ENCODE data around the gene PDE4B.

The PDE4B gene

GRCh38 chr1:66372522-66373101, 579.9 kb downstream of the PDE4B start:
- no peak for DNase-seq

DNA sequence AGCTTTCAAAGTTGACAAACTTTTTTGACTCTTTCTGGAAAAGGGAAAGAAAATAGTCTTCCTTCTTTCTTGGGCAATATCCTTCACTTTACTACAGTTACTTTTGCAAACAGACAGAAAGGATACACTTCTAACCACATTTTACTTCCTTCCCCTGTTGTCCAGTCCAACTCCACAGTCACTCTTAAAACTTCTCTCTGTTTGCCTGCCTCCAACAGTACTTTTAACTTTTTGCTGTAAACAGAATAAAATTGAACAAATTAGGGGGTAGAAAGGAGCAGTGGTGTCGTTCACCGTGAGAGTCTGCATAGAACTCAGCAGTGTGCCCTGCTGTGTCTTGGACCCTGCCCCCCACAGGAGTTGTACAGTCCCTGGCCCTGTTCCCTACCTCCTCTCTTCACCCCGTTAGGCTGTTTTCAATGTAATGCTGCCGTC, 580.5 kb downstream of the PDE4B start:
- DNase-seq, result no peak

DNA sequence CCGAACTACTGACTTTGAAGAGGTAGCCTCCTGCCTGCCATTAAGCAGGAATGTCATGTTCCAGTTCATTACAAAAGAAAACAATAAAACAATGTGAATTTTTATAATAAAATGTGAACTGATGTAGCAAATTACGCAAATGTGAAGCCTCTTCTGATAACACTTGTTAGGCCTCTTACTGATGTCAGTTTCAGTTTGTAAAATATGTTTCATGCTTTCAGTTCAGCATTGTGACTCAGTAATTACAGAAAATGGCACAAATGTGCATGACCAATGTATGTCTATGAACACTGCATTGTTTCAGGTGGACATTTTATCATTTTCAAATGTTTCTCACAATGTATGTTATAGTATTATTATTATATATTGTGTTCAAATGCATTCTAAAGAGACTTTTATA, 581.5 kb downstream of the PDE4B start:
- DNase-seq, result no peak

DNA sequence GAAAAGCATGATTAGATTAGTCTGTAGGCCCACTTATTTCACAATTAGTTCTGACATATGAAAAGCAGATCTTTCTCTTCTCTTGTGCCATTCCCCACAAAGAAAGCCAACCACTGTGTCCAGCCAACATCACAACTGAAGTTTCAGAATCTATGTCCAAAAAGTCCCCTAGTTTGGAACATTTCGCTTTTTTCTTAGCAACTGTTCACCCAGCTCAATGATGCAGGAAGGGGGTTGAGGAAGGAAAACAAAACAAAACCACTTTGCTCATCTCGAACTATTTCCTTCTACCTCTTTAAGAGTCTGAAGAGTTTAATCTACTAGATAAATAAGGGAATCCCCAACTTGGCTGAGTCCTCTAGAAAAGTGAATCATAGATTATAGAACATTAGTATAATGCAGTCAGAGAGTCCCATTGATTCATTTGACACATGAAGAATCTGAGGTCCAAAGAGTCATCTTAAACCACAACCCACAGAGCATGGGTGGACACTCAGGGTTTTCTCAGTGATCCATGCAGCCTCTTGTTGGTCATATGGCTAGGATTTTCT, 581.9 kb downstream of the PDE4B start:
- no peak for DNase-seq

DNA sequence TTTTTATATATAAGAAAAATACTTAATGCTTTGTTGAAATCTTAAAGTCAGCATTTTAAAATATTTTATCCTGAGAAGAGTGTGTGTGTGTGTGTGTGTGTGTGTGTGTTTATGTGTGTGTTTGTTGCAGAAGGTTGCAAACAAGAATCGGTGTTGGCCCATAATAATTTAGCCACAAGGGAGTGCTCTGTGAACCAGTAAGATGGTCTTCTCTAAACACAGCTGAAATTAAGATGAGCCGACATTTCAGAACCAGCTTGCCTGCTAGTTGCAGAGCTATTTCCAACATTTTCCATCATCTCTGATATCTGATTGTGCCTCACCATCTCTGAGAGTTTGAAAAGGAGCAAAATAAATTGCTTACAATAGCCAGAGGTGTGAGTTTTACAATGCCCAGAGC, 582.4 kb downstream of the PDE4B start:
- DNase-seq, result no peak

DNA sequence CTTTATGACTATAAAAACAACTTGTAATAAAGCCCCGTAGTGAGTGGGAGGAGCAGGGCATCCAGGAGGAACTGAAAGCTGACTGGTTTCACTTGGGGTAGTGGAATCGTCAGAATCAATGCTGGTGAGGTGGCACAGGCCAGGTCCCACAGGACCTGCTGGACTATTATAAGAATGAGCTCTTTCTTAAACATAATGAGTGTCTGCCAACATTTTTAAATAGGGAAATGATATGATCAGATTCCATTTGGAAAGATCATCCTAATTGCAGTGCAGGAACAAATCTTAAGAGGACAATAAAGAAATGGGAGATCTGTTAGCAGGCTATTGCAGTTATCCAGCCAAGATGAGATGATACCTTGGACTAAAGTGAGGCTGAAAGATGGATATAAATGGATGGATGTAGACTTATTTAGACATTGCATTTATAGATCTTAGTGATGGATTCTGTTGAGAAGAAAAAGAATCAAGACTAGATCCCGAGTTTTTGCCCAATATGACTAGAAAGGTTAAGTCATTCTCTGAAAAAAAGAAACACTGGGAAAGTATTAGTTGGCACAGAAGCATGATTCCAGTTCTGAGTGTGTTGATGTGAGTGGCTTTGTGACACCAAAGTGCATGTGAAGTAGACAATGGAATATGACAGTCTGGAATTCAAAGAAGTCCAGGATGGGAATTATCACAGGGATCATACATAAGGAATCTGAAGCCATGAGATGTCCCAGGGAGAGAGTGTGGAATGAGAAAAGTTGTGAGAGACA, 587.9 kb downstream of the PDE4B start:
- no peak for DNase-seq

- DNase-seq, result no peak
These were observed 589.1 kb downstream of the PDE4B start for GRCh38 chr1:66381621-66382275.

- DNase-seq, result no peak
These were observed 590.5 kb downstream of the PDE4B start for GRCh38 chr1:66383168-66383567.

DNA sequence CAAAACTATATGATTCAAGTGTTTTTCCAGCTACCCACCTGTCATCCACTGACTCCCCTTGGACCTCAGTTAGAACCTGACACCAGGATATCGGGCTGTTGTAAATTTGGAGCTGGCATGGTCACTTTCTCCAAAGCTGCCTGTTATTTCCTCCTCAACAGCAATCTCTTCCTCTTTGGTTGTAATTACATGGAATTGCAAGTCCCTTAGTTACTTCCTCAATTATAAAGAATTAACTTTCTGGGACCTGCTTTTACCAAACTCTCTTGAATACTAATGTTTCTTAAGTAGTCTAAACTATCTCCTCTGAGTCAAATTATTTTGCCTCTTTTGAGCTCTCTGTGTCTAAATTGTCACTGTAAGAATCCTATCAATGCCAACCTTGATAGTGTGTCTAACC, 590.9 kb downstream of the PDE4B start:
- DNase-seq, result no peak

- DNase-seq, result no peak
These were observed 591.7 kb downstream of the PDE4B start for GRCh38 chr1:66384258-66384921.

- no peak for DNase-seq
These were observed 594.0 kb downstream of the PDE4B start for GRCh38 chr1:66386712-66387111.

DNA sequence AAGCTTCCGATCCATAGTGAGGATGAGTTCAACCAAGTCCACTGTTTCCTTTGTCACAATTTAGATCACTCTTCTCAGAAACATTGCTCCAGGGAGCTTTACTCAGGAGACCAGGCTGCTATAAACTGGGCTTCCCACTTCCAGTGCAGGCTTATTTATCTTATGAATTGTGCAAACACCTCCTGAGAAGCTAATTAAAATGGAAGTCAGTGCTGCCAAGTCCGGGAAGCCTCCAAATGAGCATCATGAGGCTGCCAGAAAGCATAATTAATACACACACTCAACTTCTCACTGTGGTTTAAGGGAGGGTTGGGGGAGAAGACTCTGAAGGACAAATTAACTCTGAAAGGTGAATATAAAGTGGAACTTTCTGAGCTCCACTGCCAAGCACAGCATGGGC, 596.2 kb downstream of the PDE4B start:
- no peak for DNase-seq

GRCh38 chr1:66393586-66394287, 601.0 kb downstream of the PDE4B start:
- no peak for DNase-seq

DNA sequence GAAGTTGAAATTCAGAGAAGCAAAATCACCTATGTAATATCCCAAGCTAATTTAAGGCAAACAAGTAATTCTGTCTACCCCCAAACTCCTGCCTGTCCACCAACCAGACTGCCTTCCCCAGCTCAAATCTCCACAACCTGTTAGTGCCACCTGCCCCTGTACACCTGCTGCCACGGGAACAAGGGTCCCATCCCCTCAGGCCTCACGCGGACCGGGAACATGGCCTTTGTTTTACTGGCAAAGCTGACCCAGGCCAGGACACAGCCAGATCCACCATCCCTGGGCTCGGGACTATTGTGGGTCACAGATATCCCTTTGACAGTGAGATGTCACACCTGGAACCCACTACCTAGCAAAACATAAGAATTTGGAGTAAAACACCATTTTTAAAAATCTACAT, 601.9 kb downstream of the PDE4B start:
- DNase-seq, result no peak

- DNase-seq, result no peak
These were observed 602.7 kb downstream of the PDE4B start for GRCh38 chr1:66395202-66396061.

DNA sequence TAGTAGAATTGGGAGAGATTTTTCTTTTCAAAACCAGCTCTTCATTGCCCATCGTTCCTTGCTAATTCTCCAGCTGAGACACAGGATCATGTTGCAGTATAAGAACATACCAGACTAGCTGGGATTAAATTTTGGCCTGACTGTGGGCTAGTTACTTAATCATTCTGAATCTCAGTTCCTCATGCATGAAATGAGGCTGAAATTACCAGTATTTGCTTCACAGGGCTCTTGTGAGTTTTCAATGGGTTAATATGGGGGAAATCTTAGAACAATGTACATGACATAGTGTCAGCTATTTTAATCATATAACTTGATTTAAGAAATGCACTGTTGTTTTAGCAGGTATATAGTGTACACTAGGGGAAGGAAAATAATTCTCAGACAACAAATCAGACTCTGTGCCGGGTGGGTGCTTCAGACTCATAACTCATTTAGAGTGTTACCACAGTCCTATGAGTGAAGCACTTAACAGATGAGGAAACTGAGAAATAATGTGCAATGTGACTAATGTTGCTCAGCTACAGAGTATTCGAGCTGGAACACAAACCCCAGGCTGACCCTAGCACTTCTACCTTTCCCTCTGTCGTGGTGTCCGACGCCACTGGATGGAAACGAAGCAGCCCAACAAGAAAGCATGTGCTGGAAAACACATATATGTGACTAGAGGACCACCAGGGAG, 603.7 kb downstream of the PDE4B start:
- DNase-seq, result no peak

DNA sequence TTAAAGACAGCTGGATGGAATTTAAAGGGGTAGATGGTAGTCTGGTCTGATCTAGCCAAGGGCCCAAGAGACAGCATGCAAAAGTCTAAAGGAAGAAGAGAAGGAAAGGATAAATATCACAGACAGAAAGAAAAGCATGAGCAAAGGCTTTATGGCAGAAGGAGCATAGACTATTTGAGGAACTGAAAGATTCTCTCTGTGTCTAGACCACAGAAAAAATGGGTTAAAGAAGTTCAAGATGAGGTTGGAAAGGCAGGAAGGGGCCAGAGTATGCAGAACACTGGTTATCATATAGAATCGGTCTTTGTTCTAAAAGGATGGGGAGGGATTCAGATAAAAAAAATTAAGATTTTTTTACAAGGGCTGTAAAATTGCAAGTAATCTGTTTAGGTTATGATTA, 604.5 kb downstream of the PDE4B start:
- DNase-seq, result no peak

DNA sequence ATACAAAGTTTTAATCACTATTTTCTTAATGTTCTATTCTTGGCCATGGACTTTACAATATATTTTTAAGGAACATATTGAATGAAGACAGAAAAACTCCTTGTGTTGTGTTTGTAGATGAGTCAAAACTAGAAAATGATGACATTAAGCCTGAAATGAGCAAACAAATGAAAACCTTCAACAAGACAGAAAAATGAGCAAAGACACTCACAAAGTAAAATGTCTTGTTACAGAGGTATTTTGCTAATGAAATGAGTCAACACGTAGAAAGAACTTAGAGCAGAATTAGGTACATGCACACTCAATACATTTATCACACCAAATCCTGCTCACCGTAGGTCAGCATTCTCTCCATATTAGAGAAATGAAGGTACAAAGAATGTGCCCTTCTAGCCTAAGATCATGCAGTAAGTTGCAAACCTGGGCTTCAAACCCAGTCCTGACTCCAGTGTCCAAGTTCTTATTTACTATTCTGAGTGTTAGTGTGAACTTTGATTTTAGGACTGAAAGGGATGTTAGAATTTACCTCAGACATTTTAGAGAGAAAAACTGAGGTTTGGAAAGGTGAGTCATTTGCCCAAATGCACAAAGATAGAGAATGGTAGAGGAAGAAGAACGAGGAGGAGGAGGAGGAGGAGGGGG, 607.3 kb downstream of the PDE4B start:
- no peak for DNase-seq

- DNase-seq, result no peak
These were observed 608.0 kb downstream of the PDE4B start for GRCh38 chr1:66400660-66401059.

GRCh38 chr1:66401244-66401643, 608.5 kb downstream of the PDE4B start:
- no peak for DNase-seq

DNA sequence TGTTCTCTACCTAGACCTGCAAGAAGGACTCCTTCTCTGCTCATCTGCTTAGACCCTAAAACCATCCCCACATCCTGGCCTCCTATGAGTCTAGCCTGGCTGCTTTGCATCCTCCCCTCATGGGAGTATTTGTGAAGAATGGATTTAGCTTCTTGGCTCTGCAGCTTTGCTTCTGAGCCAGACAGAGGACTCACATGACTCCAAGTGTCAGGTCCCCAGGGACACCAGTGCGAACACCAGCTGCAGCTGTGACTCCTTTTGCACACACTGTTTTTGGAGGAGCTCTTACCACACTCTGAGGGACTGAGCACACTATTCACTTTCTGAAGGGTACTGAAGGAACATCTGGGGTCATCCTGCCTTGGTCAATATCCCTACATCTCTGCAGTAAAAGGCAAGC, 609.5 kb downstream of the PDE4B start:
- DNase-seq, result no peak
